LHCN-M2 (cell line): ENCODE results near the gene PF4V1. TPM values are rescaled to one million over a fixed set of nuclear protein-coding genes. Genes with fewer than 3 reads are reported as not detected.
"Not testable (repeated sequence)": the region's sequence is repeated elsewhere in the genome, so short reads cannot be mapped to it uniquely, and the experiment has no call there.

Experiments
- DNase-seq: peaks from one replicate; pipeline ENCODE4 v3.0.0-alpha.2; 2012; ENCODE audit warnings: low read depth
- total RNA-seq: library from RNA; depleted of rRNA; stranded (reverse); fragments of >200 nt; gene quantifications from 2 replicates; pipeline ENCODE4 v1.2.3, GENCODE V29; 2014

The PF4V1 gene
- total RNA-seq, 1 experiment from 2014 or later, result not detected

- DNase-seq, result peak; percentile 35
These were observed 16.3 kb downstream of the PF4V1 start, which contains the start of gene CXCL1 for GRCh38 chr4:73869130-73870055. Gene CXCL1 (plus strand): TSS chr4:73869393. CDS start chr4:73869471, 78 bp downstream.

GRCh38 chr4:73870260-73870659 lies 17.2 kb downstream of the PF4V1 start:
- no peak for DNase-seq

DNA sequence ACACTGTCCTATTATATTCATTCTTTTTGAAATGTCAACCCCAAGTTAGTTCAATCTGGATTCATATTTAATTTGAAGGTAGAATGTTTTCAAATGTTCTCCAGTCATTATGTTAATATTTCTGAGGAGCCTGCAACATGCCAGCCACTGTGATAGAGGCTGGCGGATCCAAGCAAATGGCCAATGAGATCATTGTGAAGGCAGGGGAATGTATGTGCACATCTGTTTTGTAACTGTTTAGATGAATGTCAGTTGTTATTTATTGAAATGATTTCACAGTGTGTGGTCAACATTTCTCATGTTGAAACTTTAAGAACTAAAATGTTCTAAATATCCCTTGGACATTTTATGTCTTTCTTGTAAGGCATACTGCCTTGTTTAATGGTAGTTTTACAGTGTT lies 17.7 kb downstream of the PF4V1 start:
- DNase-seq, result no peak

DNA sequence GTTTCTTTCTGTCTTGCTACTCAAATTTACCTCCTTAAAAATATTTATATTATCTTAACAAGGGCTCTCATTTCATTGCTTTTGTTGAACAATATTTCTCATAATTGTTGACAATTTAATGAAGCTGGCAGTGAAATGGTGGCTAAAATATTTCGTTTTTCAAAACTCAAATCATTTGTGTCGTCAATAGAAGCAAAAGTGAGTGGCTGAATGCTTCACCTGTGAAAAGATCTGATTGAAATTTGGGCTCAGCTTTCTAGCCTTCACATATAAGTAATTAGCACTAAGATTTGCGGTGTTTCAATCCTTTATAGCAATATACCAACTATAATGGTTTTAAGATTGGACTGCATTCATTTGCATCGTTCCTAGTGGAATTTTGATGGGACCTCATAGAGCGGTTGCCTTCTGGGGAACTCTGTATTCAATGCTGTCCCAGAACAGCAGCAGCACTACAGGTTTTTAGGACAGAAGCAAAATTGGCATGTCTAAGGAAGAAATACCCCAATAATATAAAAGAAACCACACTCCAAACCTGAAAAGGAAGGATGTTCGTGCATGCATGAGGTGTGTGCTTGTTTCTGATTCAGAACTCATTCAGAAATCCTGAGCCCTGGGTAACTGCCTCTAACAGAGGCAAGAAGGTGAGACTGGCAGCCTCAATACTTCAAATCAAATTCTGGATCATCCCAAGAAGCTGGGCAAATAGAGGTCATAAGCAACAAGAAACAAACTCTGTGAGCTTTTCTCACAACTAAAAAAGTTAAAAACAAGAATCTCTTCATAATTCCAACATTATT lies 18.6 kb downstream of the PF4V1 start:
- DNase-seq, result no peak

DNA sequence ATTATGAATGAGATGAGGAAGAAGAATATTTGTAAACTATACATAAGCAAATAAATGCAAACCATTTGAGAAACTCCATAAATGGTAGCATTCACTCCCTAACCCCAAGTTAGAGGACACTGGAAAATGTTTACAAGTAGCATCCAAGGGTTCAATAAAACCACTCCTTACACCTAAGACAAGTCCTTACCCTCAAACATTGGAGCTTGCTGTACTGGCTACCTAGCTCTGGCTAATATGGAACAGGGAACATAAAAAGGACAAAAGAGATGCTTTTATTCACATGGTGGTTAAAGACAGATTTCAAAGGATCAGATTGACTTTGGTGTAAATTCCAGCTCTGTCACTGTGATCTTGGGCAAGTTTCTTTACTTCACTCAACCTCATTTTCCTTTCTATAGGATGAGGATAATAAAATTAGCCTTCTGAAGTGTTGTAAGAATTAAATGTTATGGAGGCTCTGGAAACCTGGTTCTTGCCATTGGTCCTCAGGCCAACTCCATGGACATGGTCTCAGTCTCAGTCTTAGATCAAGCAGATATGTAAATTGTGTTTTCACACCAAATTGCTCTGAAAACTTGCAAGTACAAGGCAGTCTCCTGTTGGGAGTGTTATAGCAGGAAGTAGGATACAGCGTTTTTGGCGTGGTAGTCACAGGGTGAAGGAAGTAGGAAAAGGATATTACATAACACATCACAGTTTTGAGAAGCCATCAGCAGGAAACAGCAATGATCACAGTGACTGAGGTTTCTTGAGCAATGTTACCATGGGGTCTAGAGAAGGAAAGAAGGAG lies 19.4 kb downstream of the PF4V1 start:
- DNase-seq, result no peak

DNA sequence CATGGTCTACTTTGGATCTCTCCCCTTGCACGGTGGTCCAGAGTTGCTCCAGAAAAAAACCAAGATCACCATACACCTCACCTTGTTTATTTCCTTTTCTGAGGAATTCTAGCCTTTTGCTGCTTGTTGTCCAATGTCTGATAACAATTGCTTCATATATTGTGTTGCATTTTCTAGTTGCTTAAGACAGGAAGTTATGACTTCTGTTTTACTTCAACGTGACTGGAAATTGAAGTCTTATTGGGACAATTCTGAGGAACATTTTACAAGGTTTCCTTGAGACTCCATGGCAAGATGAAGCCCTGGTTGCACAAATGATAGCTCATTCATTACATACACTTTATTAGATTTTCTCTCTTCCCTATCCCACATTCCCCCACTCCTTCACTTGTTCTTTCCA lies 21.3 kb downstream of the PF4V1 start:
- no peak for DNase-seq

DNA sequence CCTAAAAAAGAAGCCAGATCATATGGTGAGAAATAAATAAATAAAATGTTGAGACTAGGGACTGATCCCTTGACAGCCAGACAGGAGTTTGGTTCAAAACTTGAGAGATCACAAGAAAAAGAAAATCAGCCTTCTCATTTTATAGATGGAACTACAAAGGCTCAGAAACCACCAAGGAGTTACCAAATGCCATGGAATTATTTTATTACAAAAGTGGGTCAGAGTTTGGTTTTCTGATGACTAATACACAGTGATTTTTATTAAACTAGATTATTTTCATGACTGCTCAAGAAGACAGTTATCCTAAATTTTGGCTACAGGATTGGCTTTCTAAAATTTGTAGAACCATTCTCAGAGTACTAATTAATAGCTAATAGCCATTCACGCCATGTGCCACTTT lies 22.3 kb downstream of the PF4V1 start:
- DNase-seq, result peak; percentile 44

GRCh38 chr4:73883306-73883705 lies 30.2 kb downstream of the PF4V1 start:
- DNase-seq, result peak; percentile 84

GRCh38 chr4:73885574-73886267 lies 32.6 kb downstream of the PF4V1 start:
- no peak for DNase-seq

GRCh38 chr4:73891326-73891725 lies 38.2 kb downstream of the PF4V1 start:
- no peak for DNase-seq

DNA sequence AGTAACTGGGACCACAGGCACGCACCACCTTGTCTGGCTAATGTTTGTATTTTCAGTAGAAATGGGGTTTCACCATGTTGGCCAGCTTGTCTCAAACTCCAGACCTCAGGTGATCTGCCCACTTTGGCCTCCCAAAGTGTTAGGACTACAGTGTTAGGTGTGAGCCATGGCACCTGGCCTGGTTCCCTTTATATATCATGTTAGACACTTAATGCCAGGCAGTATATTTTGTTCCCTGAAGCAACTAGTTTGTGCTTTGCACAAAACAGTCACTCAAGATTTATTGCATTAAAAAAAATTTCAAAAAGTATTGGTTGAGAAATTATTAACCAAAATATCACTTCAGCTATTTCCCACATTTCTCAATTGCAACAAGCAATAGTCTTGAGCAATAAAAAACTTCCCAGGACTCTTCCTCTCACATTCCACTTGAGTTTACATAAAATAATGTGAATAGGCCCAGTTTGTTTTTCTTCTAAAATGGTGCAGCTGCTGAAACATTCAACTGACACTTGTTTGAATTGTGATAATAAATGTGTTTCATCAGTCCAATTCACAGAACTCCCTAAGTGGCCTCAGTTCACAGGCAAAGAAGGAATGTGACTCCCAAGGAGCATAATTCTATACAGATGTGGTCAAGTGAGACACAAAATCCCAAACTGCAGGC lies 38.8 kb downstream of the PF4V1 start:
- peak; percentile 81 for DNase-seq

GRCh38 chr4:73892966-73893365 lies 39.9 kb downstream of the PF4V1 start:
- no peak for DNase-seq

DNA sequence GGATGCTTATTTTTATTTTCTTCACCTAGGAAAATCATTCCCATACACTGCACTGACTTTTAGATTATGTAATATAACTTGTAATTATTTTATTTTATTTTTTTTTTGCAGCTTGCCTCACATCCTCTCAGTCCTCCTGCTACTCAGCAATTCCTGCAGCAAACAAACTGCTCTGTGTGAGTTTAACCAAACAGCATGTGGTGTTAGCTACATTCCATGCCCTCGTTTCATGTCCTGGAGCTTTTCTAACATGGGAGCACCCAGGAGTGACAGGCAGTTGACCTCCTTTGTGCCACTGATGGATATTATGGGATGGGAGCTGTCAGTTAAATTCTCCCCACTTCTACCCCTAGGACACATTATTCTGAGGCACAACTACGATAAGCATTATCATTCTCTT lies 40.9 kb downstream of the PF4V1 start:
- DNase-seq, result no peak

DNA sequence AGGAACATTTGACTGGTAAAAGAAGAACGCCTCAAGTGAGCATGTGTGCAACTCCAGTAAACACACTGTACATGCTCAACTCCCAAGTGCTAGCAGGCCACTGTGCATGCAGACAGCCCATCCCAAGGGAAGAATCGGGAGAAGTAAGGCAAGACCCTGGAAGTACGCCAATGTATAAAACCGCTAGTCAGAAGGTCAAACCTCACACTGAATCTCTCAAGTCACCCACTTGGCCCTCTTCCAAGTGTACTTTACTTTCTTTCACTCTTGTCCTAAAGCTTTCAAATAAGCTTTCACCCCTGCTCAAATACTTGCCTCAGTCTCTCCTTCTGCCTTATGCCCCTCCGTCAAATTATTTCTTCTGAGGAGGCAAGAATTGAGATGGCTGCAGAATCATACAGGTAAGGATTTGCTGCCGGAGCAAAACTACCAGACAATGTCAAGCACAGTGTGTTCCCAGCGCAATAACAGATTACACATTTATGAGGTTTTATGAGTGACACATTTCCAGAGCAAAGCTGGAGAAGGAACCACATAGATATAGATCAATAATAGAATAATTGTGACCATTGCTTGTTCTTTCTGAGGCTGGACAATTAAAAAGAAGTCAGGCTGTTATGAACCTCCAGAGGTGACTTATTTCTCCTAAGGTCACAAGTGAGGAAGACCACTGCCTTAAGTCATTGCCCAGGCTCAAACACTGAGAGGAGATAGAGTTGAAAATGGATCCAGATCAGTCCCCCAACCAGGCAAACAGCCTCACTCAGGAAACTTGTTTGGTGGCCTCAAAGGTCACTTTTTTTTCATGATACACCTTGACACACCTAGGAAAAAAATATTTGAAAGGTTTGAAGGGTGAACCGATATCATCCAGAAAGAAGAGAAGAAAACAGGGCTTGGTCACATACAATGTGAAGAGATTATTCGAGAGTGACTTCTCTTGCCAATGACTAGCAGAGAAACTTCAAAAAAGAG lies 42.4 kb downstream of the PF4V1 start:
- no peak for DNase-seq

GRCh38 chr4:73896416-73896815 lies 43.3 kb downstream of the PF4V1 start:
- no peak for DNase-seq

GRCh38 chr4:73897380-73898136 lies 44.5 kb downstream of the PF4V1 start:
- peak; percentile 84 for DNase-seq

DNA sequence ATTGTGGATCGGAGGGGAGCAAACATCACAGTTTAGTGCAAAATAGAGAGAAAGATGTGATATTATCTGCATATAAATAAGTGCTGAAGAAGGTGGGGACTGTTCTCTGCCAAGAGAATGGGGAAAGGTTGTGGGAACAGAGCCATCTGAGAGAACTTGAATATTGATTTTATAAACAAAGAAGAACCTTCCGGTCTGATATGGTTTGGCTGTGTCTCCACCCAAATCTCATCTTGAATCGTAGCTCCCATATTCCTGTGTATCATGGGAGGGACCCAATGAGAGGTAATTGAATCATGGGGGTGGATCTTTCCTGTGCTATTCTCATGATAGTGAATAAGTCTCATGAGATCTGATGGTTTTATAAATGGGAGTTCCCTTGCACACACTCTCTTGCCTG lies 46.2 kb downstream of the PF4V1 start:
- not testable (repeated sequence) for DNase-seq

GRCh38 chr4:73901031-73901430 lies 47.9 kb downstream of the PF4V1 start:
- DNase-seq, result peak; percentile 85
